HG03039 (cell line): ENCODE measurements around the gene ACACB.
"Not testable (repeated sequence)": the region's sequence is repeated elsewhere in the genome, so short reads cannot be mapped to it uniquely, and the experiment has no call there.

Experiments used
- ATAC-seq: cut with Tn5 transposase; IDR thresholded peaks from one replicate; pipeline ENCODE4 v1.9.1; 2021; ENCODE audit warnings: mild to moderate bottlenecking, moderate library complexity; ENCODE audit not compliant: unreplicated experiment

ACACB gene

GRCh38 chr12:109139360-109139759 lies 23.0 kb downstream of the ACACB start:
- ATAC-seq: no peak

- ATAC-seq: no peak
Measured at GRCh38 chr12:109139791-109140190, 23.4 kb downstream of the ACACB start.

GRCh38 chr12:109140560-109140959 lies 24.2 kb downstream of the ACACB start:
- no peak for ATAC-seq

GRCh38 chr12:109144224-109144623 lies 27.8 kb downstream of the ACACB start:
- no peak for ATAC-seq

- not testable (repeated sequence) for ATAC-seq
Measured at GRCh38 chr12:109147126-109147525, 30.7 kb downstream of the ACACB start.

- ATAC-seq: no peak
Measured at GRCh38 chr12:109147954-109148353, 31.6 kb downstream of the ACACB start.

- ATAC-seq: no peak
Measured at GRCh38 chr12:109150124-109150640, 33.8 kb downstream of the ACACB start.

- ATAC-seq: no peak
Measured at GRCh38 chr12:109151457-109151856, 35.1 kb downstream of the ACACB start.

GRCh38 chr12:109153821-109154441 lies 37.5 kb downstream of the ACACB start:
- no peak for ATAC-seq

- no peak for ATAC-seq
Measured at GRCh38 chr12:109154451-109155438, 38.4 kb downstream of the ACACB start.

- ATAC-seq: no peak
Measured at GRCh38 chr12:109156036-109156435, 39.6 kb downstream of the ACACB start.

GRCh38 chr12:109156586-109156985 lies 40.2 kb downstream of the ACACB start:
- ATAC-seq: no peak

- ATAC-seq: no peak
Measured at GRCh38 chr12:109157986-109158385, 41.6 kb downstream of the ACACB start.

GRCh38 chr12:109160433-109160832 lies 44.0 kb downstream of the ACACB start:
- ATAC-seq: no peak

- ATAC-seq: no peak
Measured at GRCh38 chr12:109160873-109161272, 44.5 kb downstream of the ACACB start.

- ATAC-seq: no peak
Measured at GRCh38 chr12:109162551-109162950, 46.2 kb downstream of the ACACB start.

- no peak for ATAC-seq
Measured at GRCh38 chr12:109163167-109163566, 46.8 kb downstream of the ACACB start.

- ATAC-seq: no peak
Measured at GRCh38 chr12:109165599-109165998, 49.2 kb downstream of the ACACB start.

- no peak for ATAC-seq
Measured at GRCh38 chr12:109166371-109166770, 50.0 kb downstream of the ACACB start.

- no peak for ATAC-seq
Measured at GRCh38 chr12:109167781-109168180, 51.4 kb downstream of the ACACB start.

GRCh38 chr12:109169262-109169661 lies 52.9 kb downstream of the ACACB start:
- no peak for ATAC-seq

- no peak for ATAC-seq
Measured at GRCh38 chr12:109169686-109170085, 53.3 kb downstream of the ACACB start.
